HEK293T (cell line): ENCODE results near the gene TNFAIP2.

ENCODE experiments used
- ARNT ChIP-seq: fragments of 450-650 bp; IDR thresholded peaks from 2 replicates; pipeline ENCODE4 v1.6.1; 2017; ENCODE audit warnings: mild to moderate bottlenecking
- BHLHE40 ChIP-seq: fragments of 450-650 bp; IDR thresholded peaks from 2 replicates; pipeline ENCODE4 v1.6.1; 2016; ENCODE audit warnings: mild to moderate bottlenecking, moderate library complexity, borderline replicate concordance
- FOXK2 ChIP-seq: fragments of 450-650 bp; IDR thresholded peaks from 2 replicates; pipeline ENCODE4 v1.6.1; 2016; ENCODE audit warnings: mild to moderate bottlenecking
- FOXM1 ChIP-seq: fragments of 450-650 bp; IDR thresholded peaks from 2 replicates; pipeline ENCODE4 v1.6.1; 2017; ENCODE audit warnings: mild to moderate bottlenecking, borderline replicate concordance
- HDGF ChIP-seq: fragments of 450-650 bp; IDR thresholded peaks from 2 replicates; pipeline ENCODE4 v1.6.1; 2017; ENCODE audit warnings: antibody characterized with exemption, borderline replicate concordance
- L3MBTL2 ChIP-seq: fragments of 450-650 bp; conservative IDR thresholded peaks from 2 replicates; pipeline ENCODE4 v1.6.1; 2016; ENCODE audit warnings: mild to moderate bottlenecking
- PKNOX1 ChIP-seq: fragments of 450-650 bp; IDR thresholded peaks from 2 replicates; pipeline ENCODE4 v1.6.1; 2016
- SP1 ChIP-seq: fragments of 450-650 bp; IDR thresholded peaks from 2 replicates; pipeline ENCODE4 v1.6.1; 2017
- SUZ12 ChIP-seq: fragments of 450-650 bp; IDR thresholded peaks from 2 replicates; pipeline ENCODE4 v1.6.1; 2016; ENCODE audit warnings: mild to moderate bottlenecking
- TARDBP ChIP-seq: fragments of 450-650 bp; IDR thresholded peaks from 2 replicates; pipeline ENCODE4 v1.6.1; 2016
- ZNF384 ChIP-seq: fragments of 450-650 bp; IDR thresholded peaks from 2 replicates; pipeline ENCODE4 v1.6.1; 2016

GRCh38 chr14:103155010-103155409 is 31.7 kb downstream of the TNFAIP2 start:
- TF ChIP-seq FOXK2: no peak
- TF ChIP-seq SP1: no peak
- no peak for TF ChIP-seq BHLHE40
- TF ChIP-seq ARNT: no peak
- no peak for TF ChIP-seq ZNF384
- TF ChIP-seq FOXM1: no peak
- TF ChIP-seq SUZ12: no peak
- TF ChIP-seq TARDBP: no peak
- no peak for TF ChIP-seq L3MBTL2
- TF ChIP-seq PKNOX1: no peak
- TF ChIP-seq HDGF: no peak
